Hepatocyte (in vitro differentiated cells): Measurements from ENCODE around the gene TBC1D1. TPM values are rescaled to one million over a fixed set of nuclear protein-coding genes. Genes with fewer than 3 reads are reported as not detected.

Experiments used
- DNase-seq: peaks from one replicate; pipeline ENCODE4 v3.0.0-alpha.2; 2016; ENCODE audit warnings: low spot score
- H2AFZ ChIP-seq: fragments of 200-600 bp; sonication (generic); 2 replicates; pipeline ENCODE4 v1.6.0; 2016; ENCODE audit warnings: antibody characterized with exemption, mild to moderate bottlenecking
- H3K27ac ChIP-seq: fragments of 200-600 bp; sonication (generic); 2 replicates; pipeline ENCODE4 v1.5.1; 2016; ENCODE audit warnings: mild to moderate bottlenecking
- H3K27me3 ChIP-seq: fragments of 200-600 bp; sonication (generic); 2 replicates; pipeline ENCODE4 v1.6.1; 2016
- H3K36me3 ChIP-seq: fragments of 200-600 bp; sonication (generic); replicated peaks from 2 replicates; pipeline ENCODE4 v1.5.1; 2016; ENCODE audit warnings: low read depth; ENCODE audit not compliant: insufficient read depth
- H3K4me1 ChIP-seq: fragments of 200-600 bp; sonication (generic); 2 replicates; pipeline ENCODE4 v1.5.1; 2016; ENCODE audit warnings: mild to moderate bottlenecking, moderate library complexity; ENCODE audit not compliant: insufficient read depth
- H3K4me2 ChIP-seq: fragments of 200-600 bp; sonication (generic); 2 replicates; pipeline ENCODE4 v1.6.0; 2016
- H3K4me3 ChIP-seq: fragments of 200-600 bp; sonication (generic); 2 replicates; pipeline ENCODE4 v1.5.1; 2016; ENCODE audit warnings: mild to moderate bottlenecking
- H3K79me2 ChIP-seq: fragments of 200-600 bp; sonication (generic); 2 replicates; pipeline ENCODE4 v1.6.0; 2017; ENCODE audit warnings: mild to moderate bottlenecking
- H3K9me2 ChIP-seq: fragments of 200-600 bp; sonication (generic); replicated peaks from 2 replicates; pipeline ENCODE4 v1.6.0; 2017; ENCODE audit warnings: mild to moderate bottlenecking; ENCODE audit not compliant: insufficient read depth
- H3K9me3 ChIP-seq: fragments of 200-600 bp; sonication (generic); 2 replicates; pipeline ENCODE4 v1.5.1; 2016; ENCODE audit warnings: low read depth, mild to moderate bottlenecking
- H4K20me1 ChIP-seq: fragments of 200-600 bp; sonication (generic); 2 replicates; pipeline ENCODE4 v1.6.0; 2016; ENCODE audit warnings: mild to moderate bottlenecking; ENCODE audit not compliant: insufficient read depth, poor library complexity, severe bottlenecking
- EZH2 ChIP-seq: fragments of 200-600 bp; sonication (generic); IDR thresholded peaks from 2 replicates; pipeline ENCODE4 v1.6.1; 2016; ENCODE audit warnings: antibody characterized with exemption, mild to moderate bottlenecking, borderline replicate concordance
- EZH2phosphoT487 ChIP-seq: fragments of 200-600 bp; sonication (generic); IDR thresholded peaks from one replicate; pipeline ENCODE4 v1.6.1; 2018; ENCODE audit warnings: antibody characterized with exemption, mild to moderate bottlenecking, low read depth, moderate library complexity; ENCODE audit not compliant: unreplicated experiment, severe bottlenecking
- whole genome bisulfite sequencing: methylation state at CpG from one replicate; pipeline ENCODE4 v1.1.6; 2016; ENCODE audit warnings: low lambda C conversion rate; ENCODE audit errors: missing lambda C conversion rate; 5-methylcytosine and 5-hydroxymethylcytosine counted together
- polyA plus RNA-seq: library from polyadenylated mRNA; unstranded; fragments of >200 nt; fragmentation: Nextera tagmentation; extraction: Ambion mirVana; gene quantifications from 2 replicates; pipeline ENCODE4 v1.2.1, GENCODE V29; 2016
- total RNA-seq: library from RNA; depleted of rRNA; stranded (reverse); fragments of >200 nt; gene quantifications from 2 replicates; pipeline ENCODE4 v1.2.3, GENCODE V29; 2014
- TF ChIP-seq, protein P1 (sequence below): fragments of 200-600 bp; sonication (generic); IDR thresholded peaks from 2 replicates; pipeline ENCODE4 v1.5.1; 2016; ENCODE audit warnings: antibody characterized with exemption, mild to moderate bottlenecking; ENCODE audit not compliant: poor library complexity

TBC1D1 gene
- total and polyA plus RNA-seq, 2 experiments from 2014 or later, result 45.6 to 117 TPM

DNA sequence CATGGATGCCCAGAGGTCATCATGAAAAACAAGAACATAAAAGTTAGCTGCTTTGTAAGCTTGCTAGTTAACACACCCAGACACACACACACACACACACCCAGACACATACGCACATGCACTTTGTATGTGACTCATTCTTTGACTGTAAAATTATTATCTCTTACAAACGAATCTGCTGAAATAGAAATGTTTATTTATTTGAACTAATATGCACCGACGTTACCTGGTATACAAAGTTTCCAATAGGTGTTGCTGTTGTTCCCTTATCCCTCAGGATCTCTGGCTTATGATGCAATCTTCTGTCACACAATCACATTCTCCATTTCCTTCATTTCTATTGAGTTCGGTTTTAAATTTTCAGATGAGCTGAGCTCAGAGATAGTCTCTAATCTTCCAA, 278.6 kb downstream of the TBC1D1 start:
- Histone ChIP-seq H3K4me3 (no peak overlapping the region), H3K27me3 (no peaks in the 10 kb centered on the region), H3K27ac (no peak overlapping the region), H3K9me3 (no peaks in the 10 kb centered on the region), H2AFZ (no peak overlapping the region), H3K9me2 (no peaks in the 10 kb centered on the region), H3K79me2 (no peaks in the 10 kb centered on the region), H3K4me2 (no peak overlapping the region), H3K36me3 (no peaks in the 10 kb centered on the region), H3K4me1 (no peaks in the 10 kb centered on the region), H4K20me1 (no peaks in the 10 kb centered on the region)
- DNase-seq, result no peak
- whole genome bisulfite sequencing, result 70% methylated on average over 5 of the region's 5 CpGs
- TF ChIP-seq EZH2phosphoT487, result no peak
- no peak for TF ChIP-seq EZH2
- TF ChIP-seq, protein P1, sequence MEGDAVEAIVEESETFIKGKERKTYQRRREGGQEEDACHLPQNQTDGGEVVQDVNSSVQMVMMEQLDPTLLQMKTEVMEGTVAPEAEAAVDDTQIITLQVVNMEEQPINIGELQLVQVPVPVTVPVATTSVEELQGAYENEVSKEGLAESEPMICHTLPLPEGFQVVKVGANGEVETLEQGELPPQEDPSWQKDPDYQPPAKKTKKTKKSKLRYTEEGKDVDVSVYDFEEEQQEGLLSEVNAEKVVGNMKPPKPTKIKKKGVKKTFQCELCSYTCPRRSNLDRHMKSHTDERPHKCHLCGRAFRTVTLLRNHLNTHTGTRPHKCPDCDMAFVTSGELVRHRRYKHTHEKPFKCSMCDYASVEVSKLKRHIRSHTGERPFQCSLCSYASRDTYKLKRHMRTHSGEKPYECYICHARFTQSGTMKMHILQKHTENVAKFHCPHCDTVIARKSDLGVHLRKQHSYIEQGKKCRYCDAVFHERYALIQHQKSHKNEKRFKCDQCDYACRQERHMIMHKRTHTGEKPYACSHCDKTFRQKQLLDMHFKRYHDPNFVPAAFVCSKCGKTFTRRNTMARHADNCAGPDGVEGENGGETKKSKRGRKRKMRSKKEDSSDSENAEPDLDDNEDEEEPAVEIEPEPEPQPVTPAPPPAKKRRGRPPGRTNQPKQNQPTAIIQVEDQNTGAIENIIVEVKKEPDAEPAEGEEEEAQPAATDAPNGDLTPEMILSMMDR, result no peak

DNA sequence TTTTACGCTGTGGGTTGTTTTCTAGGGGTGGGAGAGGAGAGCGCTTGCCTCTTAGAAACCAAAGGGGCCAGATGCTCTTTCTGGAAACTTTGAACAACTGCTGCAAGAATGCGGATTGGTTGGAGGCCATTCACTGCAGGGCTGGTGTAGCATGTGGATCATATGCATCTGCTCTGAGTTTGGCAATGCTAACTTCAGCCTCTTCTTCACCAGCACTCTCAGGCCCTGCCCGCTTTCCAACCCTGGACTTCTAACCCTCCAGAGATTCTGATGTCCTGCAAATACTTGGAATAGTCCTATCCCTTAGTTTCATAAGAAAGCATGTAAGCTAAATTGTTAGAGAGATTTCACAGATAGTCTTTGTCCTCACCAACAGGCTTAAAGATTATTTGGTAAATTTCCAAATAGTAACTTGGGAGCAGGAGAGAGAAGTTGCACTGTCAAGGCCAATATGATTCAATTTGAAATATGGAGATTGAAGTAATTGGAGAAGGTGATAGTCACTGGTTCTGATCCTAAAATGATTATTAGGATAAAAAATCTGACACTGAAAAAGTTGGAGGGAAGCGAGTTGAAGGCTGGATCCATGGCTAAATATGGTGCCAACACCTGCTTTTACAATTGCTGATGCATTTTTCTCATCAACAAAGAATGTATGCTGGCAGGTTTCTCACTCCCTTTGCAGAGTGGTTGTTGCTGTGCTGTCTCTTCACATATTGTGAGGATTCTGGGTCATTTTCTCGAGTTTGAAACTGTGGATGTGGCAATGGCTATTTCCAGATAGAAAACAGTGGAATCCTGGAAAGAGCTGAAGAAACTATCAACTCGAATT, 279.7 kb downstream of the TBC1D1 start:
- no peak overlapping the region for H2AFZ ChIP-seq
- no peak overlapping the region for H3K4me2 ChIP-seq
- no peaks in the 10 kb centered on the region for H3K9me3 ChIP-seq
- no peaks in the 10 kb centered on the region for H4K20me1 ChIP-seq
- DNase-seq, result no peak
- TF ChIP-seq, protein P1, result no peak
- TF ChIP-seq EZH2phosphoT487 (no peak), EZH2 (no peak)
- no peaks in the 10 kb centered on the region for H3K9me2 ChIP-seq
- H3K27me3 ChIP-seq, result no peaks in the 10 kb centered on the region
- H3K27ac ChIP-seq, result no peak overlapping the region
- no peaks in the 10 kb centered on the region for H3K4me1 ChIP-seq
- WGBS, result 88% methylated on average over 7 of the region's 7 CpGs
- H3K79me2 ChIP-seq, result no peaks in the 10 kb centered on the region
- no peaks in the 10 kb centered on the region for H3K36me3 ChIP-seq
- H3K4me3 ChIP-seq, result no peak overlapping the region

DNA sequence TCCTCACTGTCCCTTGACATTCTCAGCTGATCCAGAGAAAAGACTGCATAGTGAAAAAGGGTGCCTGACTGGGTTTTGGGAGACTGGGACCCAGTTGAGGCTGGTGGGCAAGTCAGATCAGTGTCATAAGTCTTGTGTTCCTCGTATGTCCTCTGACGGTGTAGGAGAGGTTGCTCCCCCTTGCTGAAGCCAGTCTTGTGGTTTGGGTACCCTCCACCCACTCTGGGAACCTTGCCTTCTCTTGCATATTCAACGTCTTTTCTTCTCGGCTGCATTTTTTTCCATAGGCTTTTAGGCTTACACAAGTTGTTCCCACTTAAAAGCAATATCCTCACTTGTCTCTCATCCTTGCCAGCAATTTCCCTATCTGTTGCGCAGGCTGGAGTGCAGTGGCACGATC, 281.2 kb downstream of the TBC1D1 start:
- WGBS, result 87% methylated on average over 6 of the region's 6 CpGs
- H3K9me3 ChIP-seq, result no peaks in the 10 kb centered on the region
- H3K4me2 ChIP-seq, result no peak overlapping the region
- no peak overlapping the region for H2AFZ ChIP-seq
- no peaks in the 10 kb centered on the region for H3K36me3 ChIP-seq
- no peak overlapping the region for H3K4me3 ChIP-seq
- no peaks in the 10 kb centered on the region for H3K4me1 ChIP-seq
- no peaks in the 10 kb centered on the region for H4K20me1 ChIP-seq
- no peaks in the 10 kb centered on the region for H3K79me2 ChIP-seq
- DNase-seq, result no peak
- TF ChIP-seq EZH2phosphoT487, result no peak
- TF ChIP-seq, protein P1, result no peak
- TF ChIP-seq EZH2, result no peak
- H3K27ac ChIP-seq, result no peak overlapping the region
- H3K27me3 ChIP-seq, result no peaks in the 10 kb centered on the region
- H3K9me2 ChIP-seq, result no peaks in the 10 kb centered on the region
